Hepatocyte (in vitro differentiated cells): ENCODE results near the gene PALLD.

Experiments used
- CTCF ChIP-seq: fragments of 200-600 bp; sonication (generic); IDR thresholded peaks from 2 replicates; pipeline ENCODE4 v1.5.1; 2016; ENCODE audit warnings: antibody characterized with exemption, mild to moderate bottlenecking; ENCODE audit not compliant: poor library complexity
- EZH2 ChIP-seq: fragments of 200-600 bp; sonication (generic); IDR thresholded peaks from 2 replicates; pipeline ENCODE4 v1.6.1; 2016; ENCODE audit warnings: antibody characterized with exemption, mild to moderate bottlenecking, borderline replicate concordance

DNA sequence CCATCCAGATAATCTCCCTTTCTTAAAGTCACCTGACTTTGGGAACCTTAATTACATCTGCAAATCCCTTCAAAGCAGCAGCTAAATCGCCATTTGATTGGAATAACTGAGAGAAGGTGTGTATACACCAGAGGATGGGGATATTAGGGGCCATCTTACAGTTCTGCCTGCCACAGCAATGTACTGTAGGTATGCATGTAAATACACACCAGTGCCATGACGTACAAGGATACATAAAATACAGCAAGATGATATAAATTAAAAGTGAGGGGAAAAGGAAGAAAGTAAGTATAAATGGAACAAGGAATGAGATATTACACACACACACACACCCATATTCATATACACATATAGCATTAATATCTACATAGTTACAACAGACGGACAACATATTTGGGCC is 432.0 kb downstream of the PALLD start:
- TF ChIP-seq CTCF (no peak), EZH2 (no peak)
